GM08714 (cell line): ENCODE data around the gene HIC1.

Experiments used
- H3K4me3 ChIP-seq: fragments of 200-500 bp; sonication (Bioruptor generic); 2 replicates; pipeline ENCODE4 v1.5.1; 2014; ENCODE audit warnings: mild to moderate bottlenecking, low read length, inconsistent platforms
- ZNF274 ChIP-seq: IDR thresholded peaks from 2 replicates; pipeline ENCODE4 v1.6.1; 2012; ENCODE audit warnings: mild to moderate bottlenecking, low read depth, low read length

Gene HIC1

DNA sequence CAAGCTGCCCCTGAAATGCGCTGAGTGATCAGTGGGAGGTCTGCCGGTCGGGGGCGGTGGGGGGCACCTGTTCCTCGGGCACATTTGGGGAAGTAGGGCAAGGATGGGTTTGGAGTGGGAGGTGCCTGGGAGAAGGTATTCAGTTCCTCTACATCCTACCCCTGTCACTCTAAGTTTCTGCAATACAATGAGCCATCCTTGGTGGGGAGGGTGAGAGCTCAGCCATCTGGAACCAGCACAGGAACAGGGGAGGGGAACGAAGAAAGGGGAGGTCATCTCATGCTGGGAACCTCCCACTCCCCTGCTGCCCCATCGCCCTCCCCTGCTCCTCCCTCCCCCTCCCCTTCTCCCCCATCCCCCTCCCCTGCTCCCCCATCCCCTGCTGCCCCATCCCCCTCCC is 20.7 kb upstream of the HIC1 start:
- no peak for TF ChIP-seq ZNF274
- H3K4me3 ChIP-seq: no peak overlapping the region

DNA sequence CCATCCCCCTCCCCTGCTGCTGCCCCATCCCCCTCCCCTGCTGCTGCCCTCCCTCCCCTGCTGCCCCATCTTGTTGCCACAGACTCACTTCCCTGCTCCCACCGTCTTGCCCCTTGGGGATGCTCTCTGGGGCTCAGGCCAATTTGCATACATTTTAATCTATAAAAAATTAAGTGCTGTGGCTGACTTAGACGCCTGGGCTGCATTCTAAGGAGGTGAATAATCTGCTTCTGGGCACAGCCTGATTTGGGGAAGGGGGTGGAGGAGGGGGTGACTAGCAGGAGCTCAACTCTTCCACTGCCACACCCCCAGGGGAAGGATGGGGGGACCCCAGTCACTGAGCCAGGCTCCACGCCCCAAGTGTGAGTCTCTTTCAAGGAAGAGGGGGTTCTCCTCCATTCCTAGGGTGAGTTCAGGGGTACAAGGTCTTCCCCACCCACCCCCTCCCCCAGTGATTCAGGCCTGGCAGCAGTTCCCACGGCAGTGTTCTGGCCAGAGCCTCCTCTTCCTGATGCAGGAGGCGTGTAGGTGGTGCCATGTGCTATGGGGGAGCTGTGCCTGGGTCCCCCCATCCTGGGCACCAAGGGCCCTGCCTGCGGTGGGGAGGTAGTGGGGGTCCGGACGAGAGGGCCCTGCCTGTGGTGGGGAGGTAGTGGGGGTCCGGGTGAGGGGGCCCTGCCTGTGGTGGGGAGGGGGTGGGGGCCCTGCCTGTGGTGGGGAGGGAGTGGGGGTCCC is 19.9 kb upstream of the HIC1 start:
- no peak for TF ChIP-seq ZNF274
- no peak overlapping the region for H3K4me3 ChIP-seq

DNA sequence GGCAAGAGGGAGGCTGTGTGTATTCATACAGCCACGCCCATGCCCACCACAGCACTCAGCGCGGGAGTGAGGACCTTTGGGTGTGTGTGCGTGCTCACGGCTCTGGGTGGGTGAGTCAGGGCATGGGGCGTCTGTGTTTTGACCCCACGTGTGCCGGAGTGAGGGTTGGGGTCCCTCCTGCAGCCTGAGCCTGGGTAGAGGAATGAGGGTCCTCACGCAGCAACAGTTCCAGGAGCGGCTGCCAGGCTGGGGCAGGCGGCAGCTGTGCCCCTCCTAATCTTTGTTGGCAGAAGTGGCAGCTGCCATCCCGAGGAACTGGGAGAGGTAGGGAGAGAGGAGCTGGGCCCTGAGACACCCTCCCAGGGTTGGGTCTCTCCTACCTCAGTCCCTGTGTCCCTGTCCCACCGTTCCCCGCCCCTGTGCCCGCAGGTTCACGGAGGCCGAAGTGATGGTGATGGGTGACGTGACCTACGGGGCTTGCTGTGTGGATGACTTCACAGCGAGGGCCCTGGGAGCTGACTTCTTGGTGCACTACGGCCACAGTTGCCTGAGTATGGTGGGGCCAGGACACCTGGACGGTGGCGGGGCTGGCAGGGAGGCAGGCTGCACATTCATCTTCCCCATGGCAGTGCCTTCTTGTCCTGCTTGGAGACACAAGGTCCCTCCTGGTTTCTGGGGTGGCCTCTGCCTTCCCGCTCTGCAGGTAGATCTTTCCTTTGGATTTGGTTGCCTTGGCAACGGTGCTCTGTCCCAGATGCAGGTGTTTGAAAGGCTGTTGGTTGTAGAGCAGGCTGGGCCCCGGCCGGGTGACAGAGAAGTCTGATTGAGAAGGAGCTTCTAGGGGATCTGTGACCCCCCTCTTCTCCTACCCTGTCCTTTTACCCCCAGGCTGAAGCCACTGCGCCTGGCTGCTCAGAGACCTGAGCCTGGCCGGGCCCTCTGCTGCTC is 19.1 kb upstream of the HIC1 start:
- TF ChIP-seq ZNF274: no peak
- H3K4me3 ChIP-seq: no peak overlapping the region

DNA sequence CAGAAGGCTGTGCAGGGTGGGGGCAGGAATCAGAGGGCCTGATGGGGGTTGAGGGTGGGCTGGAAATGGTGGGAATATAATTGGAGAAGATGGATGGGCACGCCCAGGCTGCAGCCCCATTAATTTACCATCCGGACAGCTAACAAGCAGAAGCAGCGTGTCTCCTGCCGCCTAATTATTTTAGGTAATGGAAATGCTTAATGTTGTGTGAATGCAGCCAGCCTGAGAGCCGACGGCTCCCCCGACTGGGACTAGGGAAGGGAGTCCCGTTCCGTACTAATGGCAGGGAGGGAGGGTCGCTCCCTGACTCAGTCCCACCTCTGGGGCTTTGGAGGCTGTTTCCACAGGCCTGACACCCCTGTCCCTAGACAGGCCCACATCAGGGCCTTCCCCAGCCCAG is 17.7 kb upstream of the HIC1 start:
- H3K4me3 ChIP-seq: no peak overlapping the region
- no peak for TF ChIP-seq ZNF274

DNA sequence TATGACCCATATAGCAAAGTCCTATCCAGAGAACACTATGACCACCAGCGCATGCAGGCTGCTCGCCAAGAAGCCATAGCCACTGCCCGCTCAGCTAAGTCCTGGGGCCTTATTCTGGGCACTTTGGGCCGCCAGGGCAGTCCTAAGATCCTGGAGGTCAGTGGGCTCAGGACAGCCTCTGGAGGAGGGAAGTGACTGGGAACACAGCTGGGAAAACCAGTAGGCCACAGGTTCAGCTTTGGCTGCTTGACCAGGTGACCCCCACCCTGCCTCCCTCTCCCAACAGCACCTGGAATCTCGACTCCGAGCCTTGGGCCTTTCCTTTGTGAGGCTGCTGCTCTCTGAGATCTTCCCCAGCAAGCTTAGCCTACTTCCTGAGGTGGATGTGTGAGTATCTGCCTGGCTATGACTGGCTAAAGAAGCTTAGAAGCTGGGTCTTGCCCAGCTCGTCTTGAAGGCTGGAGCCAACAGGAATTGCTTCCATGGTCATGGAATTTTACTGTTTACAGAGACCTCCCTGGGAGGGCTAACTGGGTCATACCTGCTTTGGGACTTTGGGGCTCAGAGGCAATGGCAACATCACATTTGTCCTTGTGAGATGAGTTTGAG is 14.6 kb upstream of the HIC1 start:
- H3K4me3 ChIP-seq: no peak overlapping the region
- no peak for TF ChIP-seq ZNF274

DNA sequence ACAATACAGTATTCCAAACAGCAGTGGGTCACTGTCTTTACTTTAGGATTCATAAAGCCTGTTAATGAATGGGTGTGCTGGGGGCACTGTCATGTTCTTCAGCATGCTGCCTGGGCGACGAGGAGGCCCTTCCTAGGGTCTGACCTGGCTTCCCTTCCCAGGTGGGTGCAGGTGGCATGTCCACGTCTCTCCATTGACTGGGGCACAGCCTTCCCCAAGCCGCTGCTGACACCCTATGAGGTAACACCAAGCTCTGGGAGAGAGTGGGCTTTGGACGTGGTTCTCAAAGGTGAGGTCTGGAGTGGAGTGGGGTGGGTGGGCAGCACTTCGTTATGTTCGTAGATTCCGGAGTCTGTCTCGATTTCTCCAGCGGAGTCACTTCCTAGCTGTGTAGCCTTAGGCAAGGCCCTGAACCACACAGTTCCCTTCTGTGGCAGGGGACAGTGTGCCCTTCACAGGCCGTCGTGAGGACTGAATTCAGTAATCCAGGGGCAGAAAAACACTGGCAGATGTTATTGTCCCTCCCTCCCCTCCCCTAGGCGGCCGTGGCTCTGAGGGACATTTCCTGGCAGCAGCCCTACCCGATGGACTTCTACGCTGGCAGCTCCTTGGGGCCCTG is 13.9 kb upstream of the HIC1 start:
- no peak overlapping the region; the same call in 1 of the 2 replicates for H3K4me3 ChIP-seq
- no peak for TF ChIP-seq ZNF274

DNA sequence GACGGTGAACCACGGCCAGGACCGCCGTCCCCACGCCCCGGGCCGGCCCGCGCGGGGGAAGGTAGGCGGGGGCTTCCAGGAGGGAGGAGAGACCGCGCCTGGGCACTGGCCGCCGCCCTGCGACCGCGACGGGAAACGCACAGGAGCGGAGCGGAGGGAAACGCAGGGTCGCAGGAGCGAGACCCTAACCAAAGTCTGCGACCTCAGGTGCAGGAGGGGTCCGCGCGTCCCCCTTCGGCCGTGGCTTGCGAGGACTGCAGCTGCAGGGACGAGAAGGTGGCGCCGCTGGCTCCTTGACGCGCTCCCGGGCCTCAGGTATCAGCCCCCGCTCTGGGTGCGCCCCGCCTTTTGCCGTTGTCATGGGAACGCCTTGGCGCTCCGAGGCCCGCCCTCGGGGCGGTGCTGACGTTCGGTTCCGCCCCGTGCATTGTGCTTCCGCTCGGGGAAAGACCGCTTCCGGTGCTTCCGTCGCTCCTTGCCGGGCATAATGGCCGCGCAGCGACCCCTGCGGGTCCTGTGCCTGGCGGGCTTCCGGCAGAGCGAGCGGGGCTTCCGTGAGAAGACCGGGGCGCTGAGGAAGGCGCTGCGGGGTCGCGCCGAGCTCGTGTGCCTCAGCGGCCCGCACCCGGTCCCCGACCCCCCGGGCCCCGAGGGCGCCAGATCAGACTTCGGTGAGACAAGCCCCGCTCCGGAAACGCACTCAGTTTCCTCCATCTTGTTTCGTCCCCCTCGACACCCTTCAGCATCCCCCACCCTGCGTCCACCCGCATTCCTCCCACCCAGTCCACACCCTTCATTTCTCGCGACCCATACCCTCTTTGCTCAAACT is 13.1 kb upstream of the HIC1 start, which contains the start of gene OVCA2:
OVCA2 (plus strand) TSS at position 462 of the 829 bp plus-strand sequence; CDS start at position 488, 26 bp downstream.
- no peak for TF ChIP-seq ZNF274
- peak within 1 kb of the TSS; percentile 76 for H3K4me3 ChIP-seq

DNA sequence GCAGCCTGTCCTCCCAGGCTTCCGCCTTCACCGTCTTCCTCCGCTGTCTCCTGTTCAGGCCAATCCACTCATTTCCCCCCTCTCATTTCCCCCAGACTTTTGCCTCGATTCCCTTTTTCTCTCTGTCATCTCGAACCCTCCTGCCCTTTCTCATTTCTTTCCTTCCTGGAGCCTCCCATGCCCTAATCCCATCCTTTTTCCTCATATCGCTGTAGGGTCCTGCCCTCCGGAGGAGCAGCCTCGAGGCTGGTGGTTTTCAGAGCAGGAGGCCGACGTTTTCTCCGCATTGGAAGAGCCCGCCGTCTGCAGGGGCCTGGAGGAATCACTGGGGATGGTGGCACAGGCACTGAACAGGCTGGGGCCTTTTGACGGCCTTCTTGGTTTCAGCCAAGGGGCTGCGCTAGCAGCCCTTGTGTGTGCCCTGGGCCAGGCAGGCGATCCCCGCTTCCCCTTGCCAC is 12.5 kb upstream of the HIC1 start:
- TF ChIP-seq ZNF274: no peak
- H3K4me3 ChIP-seq: peak overlapping the region; percentile 76

DNA sequence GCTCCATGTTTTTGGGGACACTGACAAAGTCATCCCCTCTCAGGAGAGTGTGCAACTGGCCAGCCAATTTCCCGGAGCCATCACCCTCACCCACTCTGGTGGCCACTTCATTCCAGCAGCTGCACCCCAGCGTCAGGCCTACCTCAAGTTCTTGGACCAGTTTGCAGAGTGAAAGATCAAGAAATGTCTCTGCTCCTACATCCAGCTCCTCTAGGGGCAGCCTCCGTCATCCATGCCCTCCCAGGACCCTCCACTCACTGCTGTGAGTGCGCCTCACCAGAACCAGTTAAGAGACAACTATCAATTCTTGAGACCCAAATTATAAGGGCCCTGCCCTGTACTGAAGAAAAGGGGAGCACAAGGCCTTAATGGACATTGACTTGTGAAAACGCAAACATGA is 12.0 kb upstream of the HIC1 start:
- no peak for TF ChIP-seq ZNF274

DNA sequence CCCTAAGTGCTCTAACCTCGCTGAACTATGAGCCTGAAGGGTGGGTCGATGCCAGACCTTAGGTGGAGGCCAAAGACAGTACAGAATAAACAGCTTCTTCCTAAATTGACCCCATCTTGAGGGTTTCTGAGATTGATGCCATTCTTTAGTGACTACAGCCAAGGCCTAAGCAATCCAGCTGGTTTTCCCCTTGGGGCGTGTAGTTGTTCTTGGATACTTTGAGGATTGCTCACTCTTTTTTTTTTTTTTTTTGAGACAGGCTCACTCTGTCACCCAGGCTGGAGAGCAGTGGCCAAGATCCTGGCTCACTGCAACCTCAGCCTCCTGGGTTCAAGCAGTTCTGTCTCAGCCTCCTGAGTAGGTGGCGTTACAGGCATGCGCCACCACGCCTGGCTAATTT is 11.1 kb upstream of the HIC1 start:
- H3K4me3 ChIP-seq: no peak overlapping the region
- TF ChIP-seq ZNF274: no peak

More for the DNA sequence above, 12.0 kb upstream of the HIC1 start:
- H3K4me3 ChIP-seq: peak overlapping the region; percentile 76; the same call in 1 of the 2 replicates

DNA sequence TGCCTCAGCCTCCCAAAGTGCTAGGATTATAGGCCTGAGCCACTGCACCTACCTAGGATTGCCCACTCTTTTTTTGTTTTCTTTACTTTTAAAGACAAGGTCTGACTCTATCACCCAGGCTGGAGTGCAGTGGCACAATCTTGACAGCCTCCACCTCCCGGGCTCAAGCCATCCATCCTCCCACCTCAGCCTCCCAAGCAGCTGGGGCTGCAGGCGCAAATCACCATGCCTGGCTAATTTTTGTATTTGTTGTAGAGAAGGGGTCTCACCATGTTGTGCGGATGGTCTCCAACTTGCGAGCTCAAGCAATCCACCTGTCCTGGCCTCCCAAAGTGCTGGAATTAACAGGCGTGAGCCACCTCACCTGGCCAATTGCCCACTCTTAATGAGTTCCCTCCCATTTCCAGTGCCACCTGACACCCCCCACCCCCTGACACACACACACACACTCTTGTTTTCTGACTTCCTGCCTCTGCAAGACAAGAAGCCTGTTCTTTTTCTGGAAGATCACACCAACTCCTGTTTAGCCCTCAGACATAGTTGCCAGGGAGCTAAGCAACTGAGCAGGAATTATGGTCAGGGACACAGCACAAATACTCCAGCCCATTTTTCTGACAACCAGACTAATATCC is 10.5 kb upstream of the HIC1 start:
- no peak overlapping the region for H3K4me3 ChIP-seq
- no peak for TF ChIP-seq ZNF274

DNA sequence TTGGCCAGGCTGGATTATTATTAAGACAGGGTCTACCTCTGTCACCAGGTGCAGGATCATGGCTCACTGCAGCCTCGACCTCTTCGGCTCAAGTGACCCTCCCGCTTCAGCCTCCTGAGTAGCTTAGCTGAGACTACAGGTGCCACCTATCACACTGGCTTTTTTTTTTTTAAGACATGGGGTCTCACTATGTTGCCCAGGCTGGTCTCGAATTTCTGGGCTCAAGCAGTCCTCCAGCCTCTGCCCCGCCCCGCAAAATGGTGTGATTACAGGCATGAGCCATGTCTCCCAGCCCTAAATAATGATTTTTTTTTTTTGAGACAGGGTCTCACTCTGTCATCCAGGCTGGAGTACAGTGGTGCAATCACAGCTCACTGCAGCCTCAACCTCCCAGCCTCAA is 7.3 kb upstream of the HIC1 start:
- H3K4me3 ChIP-seq: no peak overlapping the region
- no peak for TF ChIP-seq ZNF274

DNA sequence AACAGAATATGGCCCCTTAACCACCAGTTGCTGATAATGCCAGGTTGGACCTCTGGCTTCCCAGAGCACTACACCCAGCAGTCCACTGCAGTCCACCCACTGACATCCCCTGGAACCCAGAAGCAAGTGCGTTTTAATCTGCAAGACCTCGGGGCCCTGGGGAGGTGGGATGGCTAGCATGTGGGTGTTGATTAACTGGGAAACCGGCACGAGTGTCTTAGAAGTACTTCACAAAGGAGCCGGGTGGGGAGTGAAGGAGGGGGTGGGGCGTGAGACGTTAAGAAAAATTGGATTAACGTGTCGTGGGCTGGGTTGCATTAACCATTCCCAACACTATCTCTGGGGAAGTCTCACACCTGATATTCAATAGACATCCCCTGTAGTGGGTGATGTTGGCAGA is 6.1 kb upstream of the HIC1 start:
- no peak for TF ChIP-seq ZNF274
- no peak overlapping the region for H3K4me3 ChIP-seq
